ENCODE data around the gene PCIF1.
"Not testable (repeated sequence)": the region's sequence is repeated elsewhere in the genome, so short reads cannot be mapped to it uniquely, and the experiment has no call there.

Gene PCIF1

GRCh38 chr20:45968801-45969711, 34.6 kb downstream of the PCIF1 start:
- no peak for DNase-seq

- peak; percentile 27 for DNase-seq
Measured at GRCh38 chr20:45969712-45970634, 35.5 kb downstream of the PCIF1 start.

DNA sequence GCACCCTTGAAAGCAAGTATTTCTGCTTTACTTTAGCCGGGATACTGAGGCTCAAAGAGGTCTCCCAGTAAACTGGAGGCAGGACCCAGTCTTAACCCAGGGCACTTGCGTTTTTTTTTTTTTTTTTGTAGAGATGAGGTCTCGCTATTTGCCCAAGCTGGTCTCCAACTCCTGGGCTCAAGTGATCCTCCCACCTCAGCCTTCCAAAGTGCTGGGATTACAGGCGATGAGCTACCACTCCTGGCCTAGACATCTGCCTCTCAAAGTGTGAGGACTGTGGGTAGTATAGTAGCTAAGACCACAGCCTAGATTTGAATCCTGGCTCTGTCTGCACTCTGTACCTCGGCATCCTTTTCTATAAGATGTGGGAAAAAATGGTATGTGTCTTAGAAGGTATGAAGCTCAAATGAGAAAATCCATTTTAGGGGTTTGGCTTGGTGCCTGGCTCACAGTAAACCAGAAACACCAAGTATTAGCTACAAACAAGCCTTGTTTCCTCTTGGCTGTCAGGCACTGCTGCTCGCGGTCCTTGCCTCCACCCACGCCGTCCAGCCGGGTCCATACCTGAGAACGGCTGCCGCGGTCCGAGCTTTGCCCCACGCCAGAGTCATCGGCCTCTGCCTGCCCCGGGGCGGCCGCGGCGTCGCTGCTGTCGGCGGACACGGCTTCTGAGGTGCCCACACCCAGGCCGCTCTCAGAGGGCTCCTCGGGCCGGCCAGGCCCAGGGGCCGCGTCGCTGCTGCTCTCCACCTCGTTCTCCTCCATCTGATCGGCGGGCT, 36.4 kb downstream of the PCIF1 start:
- no peak for DNase-seq

DNA sequence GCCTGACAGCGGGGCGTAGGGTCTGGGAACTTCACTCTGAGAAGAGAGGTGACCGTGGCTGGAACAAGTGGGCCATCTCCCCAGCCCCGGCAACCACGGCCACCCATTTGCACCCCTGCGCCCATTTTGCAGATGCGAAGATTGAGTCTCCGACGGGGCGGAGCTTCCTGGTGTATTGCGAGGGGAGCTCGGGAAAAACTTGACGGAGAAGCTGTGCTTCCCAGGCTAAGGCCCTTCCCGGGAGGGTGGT, 36.9 kb downstream of the PCIF1 start:
- DNase-seq: no peak

GRCh38 chr20:45971675-45972499, 37.4 kb downstream of the PCIF1 start, which contains the start of gene ZNF335:
TSS of gene ZNF335 (minus strand) at chr20:45972203. CDS start at chr20:45971410, 793 bp downstream.
- peak; percentile 96 for DNase-seq

DNA sequence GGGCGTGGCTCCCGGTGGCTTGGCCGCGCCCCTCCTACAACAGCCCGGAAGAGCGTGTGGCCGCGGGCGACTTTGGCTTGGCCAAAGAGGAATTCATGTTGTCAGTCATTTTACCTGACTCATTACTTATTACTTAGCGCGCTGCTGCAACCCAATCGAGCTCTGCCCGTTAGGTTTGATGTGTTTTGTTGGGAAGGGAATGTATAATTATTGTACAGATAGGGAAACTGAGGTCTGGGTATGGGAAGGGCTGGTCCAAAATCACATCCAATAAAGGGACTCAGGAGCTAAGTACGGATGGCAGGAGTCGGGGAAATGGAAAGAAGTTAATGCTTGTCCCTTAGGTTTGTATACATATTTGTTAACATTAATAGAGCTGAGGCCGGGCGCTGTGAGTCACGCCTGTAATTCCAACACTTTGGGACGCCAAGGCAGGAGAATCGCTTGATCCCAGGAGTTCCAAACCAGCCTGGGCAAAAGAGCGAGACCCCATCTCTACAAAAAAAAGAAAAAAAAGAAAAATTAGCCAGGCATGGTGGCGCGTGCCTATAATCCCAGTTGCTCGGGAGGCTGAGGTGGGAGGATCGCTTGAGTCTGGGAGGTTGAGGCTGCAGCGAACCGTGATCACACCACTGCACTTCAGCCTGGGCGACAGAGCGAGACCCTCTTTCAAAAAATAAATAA, 38.2 kb downstream of the PCIF1 start:
- no peak for DNase-seq

GRCh38 chr20:45974896-45975565, 40.5 kb downstream of the PCIF1 start:
- DNase-seq: no peak

GRCh38 chr20:45975686-45976085, 41.2 kb downstream of the PCIF1 start:
- DNase-seq: no peak

DNA sequence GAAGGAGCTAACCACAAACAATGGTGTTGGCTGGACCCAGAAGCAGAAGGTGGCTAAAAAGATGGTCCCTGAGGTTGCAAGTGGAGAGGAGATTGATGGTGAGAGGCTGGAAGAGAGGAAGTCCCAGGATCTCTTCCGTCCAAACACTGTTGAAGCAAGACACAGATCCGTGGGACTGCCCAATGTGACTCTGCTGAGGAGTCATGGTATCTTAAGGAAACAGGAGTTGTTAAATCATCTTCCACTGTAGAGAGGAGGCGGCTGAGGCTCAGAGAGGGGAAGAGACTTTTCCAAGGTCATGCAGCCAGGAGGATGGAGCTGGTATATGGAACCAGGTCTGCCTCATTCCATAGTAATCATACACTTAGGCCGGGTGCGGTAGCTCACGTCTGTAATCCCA, 41.6 kb downstream of the PCIF1 start:
- DNase-seq: no peak

- no peak for DNase-seq
Measured at GRCh38 chr20:45981261-45981660, 46.8 kb downstream of the PCIF1 start.

DNA sequence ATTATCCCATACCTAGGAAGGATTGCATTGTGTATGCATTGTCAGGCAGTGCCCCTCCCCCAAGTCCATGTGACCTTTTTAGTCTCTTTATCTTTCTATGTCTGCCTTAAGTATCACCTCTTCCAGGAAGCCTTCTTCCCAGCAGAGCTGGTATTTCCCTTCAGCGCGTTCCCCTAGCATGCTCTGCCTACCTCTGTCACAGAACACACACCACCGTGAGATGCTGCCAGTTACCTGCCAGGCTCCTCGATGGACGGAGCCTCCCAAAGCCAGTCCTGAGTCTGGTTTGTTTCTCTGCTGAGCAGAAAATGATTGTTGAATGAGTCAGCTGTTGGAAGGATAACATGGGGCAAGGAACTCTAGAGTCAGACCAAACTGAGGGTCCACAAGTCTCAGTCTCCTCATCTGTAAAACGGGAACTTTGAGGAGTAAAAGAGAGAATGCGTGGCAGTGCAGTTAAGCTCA, 48.8 kb downstream of the PCIF1 start:
- DNase-seq: no peak

GRCh38 chr20:45985573-45985972, 51.1 kb downstream of the PCIF1 start:
- no peak for DNase-seq

DNA sequence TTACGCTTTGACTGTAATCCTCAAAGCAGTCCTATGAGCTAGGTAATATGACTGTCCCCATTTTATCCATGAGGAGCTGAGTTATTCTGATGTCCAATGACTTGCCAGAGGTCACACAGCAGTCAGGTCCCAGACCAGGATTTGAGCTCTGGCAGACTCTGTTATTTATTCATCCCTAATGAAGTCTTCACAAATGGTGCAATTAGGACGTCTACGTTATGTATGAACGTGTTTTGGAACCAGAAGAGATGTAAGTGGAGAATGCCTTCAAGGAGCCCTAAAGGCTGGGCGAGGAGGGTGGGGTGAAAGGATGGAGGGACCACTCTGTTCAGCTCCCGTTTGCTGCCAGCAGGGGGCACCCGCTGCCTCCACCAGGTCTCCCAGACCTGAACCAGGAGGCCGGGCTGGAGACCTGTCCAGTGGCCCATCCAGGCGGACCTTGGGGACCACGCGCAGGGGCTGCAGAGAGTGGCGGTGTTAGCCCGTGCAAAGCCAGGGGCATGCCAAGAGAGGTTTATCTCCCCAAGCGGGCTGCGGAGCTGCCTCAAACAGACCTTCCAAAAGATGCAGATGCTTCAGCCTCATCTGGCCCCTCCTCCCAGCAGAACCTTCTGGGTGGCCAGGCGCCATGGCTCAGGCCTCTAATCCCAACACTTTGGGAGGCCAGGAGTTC, 52.8 kb downstream of the PCIF1 start:
- peak; percentile 72 for DNase-seq

DNA sequence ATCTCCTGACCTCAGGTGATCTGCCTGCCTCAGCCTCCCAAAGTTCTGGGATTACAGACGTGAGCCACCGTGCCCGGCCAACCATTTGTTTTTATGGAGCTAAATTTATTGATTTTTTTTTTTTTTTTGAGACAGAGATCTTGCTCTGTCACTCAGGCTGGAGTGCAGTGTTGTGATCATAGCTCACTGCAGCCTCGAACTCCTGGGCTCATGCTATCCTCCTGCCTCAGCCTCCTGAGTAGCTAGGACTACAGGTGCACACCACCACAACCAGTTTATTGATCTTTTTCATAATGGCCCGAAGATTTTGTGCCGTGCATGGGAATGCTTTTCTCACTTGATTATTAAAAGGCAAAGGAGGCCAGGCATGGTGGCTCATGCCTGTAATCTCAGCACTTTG, 54.3 kb downstream of the PCIF1 start:
- not testable (repeated sequence) for DNase-seq

- DNase-seq: no peak
Measured at GRCh38 chr20:45991616-45992015, 57.1 kb downstream of the PCIF1 start.

DNA sequence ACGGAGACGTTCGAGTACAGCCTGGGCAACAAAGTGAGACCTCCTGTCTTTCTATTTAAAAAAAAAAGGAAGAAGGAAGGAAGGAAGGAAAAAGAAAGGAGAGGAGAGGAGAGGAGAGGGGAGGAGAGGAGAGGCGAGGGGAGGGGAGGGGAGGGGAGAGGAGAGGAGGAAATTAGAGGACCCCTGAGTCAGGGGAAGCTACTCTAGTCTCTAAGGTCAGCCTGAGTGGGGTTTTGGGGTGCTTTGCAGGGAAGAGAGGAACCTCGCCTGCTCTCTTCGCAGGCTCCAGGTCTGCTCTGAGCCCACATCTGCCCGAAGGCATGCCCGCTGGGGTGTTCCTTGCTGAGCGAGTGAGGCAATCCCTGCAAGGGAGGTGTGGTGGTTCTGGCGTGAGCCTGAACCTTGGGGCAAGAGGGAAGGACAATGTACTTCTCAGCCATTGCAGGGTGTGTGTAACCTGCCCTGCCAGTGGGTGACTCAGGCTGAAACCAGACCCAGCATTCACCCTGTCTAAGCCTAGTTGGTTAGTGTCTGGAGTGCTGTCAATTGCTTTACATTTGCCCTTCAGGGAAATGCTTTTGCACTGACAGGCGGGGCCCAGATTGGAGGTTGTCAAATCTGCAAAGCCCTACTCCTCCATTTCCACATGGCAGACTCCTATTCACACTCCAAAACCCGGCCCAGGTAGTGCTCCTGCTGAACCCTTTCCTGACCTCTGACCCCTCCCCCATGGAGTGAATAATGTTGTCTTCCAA, 58.9 kb downstream of the PCIF1 start:
- no peak for DNase-seq

DNA sequence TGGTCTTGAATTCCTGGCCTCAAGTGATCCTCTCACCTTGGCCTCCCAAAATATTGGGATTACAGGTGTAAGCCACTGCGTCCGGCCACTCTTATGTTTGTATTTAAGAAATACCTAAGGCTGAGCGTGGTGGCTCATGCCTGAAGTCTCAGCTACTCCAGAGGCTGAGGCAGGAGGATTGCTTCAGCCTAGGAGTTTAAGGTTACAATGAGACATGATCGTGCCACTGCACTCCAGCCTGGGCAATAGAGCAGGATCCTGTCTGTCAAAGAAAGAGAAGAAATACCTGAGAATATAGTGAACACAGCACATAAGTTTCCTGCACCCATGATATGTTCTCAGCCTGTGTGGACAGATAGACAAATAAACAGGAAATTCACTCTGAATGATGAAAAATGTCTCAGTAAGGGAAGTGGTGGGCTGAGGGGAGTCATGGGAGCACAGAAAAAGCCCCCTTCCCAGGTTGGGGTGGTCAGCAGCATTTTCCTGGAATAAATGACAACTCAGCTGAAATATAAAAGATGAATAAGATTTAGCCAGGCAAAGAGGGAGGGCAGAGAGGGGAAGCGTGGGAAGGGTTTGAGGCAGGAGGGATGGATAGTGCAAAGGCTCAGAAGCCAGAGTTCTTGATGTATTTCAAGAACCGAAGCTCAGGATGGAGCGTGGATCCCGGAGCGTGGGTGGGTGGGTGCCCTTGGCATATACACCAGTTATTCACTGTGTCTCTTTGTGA, 60.4 kb downstream of the PCIF1 start:
- DNase-seq: no peak

GRCh38 chr20:45995495-45996097, 61.1 kb downstream of the PCIF1 start:
- peak; percentile 47 for DNase-seq

Measured in NCI-H345 (cell line).